Astrocyte (in vitro differentiated cells and primary cell): ENCODE results near the gene DNAJC6. TPM values are rescaled to one million over a fixed set of nuclear protein-coding genes. Genes with fewer than 3 reads are reported as not detected.

Experiments
- DNase-seq: peaks from one replicate; pipeline ENCODE4 v3.0.0-alpha.2; 2010; ENCODE audit warnings: low read depth
- FAIRE-seq: peaks from 2 replicates; lab custom pipeline; 2011; peaks lifted over from hg19 to GRCh38; lab: Jason Lieb, UNC
- H2AFZ ChIP-seq: 2 replicates; pipeline ENCODE4 v1.6.0; 2012; ENCODE audit warnings: low read depth, low read length, inconsistent platforms
- H3K27ac ChIP-seq: 2 replicates; pipeline ENCODE4 v1.5.1; 2011; ENCODE audit warnings: low read depth, low read length, inconsistent platforms
- H3K27me3 ChIP-seq: 2 replicates; pipeline ENCODE4 v1.6.0; 2011; ENCODE audit warnings: low read length, inconsistent platforms; ENCODE audit not compliant: insufficient read depth
- H3K36me3 ChIP-seq: 2 replicates; pipeline ENCODE4 v1.5.1; 2011; ENCODE audit warnings: low read length, inconsistent platforms; ENCODE audit not compliant: insufficient read depth
- H3K4me1 ChIP-seq: 2 replicates; pipeline ENCODE4 v1.5.1; 2011; ENCODE audit warnings: low read length, inconsistent platforms; ENCODE audit not compliant: insufficient read depth
- H3K4me2 ChIP-seq: 2 replicates; pipeline ENCODE4 v1.6.0; 2012; ENCODE audit warnings: low read length, inconsistent platforms
- H3K4me3 ChIP-seq: 2 replicates; pipeline ENCODE4 v1.5.1; 2011; ENCODE audit warnings: low read depth, mild to moderate bottlenecking, low read length, inconsistent platforms; ENCODE audit not compliant: insufficient read depth
- H3K79me2 ChIP-seq: 2 replicates; pipeline ENCODE4 v1.6.0; 2012; ENCODE audit warnings: mild to moderate bottlenecking, low read length, inconsistent platforms; ENCODE audit not compliant: insufficient read depth
- H3K9ac ChIP-seq: 2 replicates; pipeline ENCODE4 v1.6.0; 2012; ENCODE audit warnings: mild to moderate bottlenecking, low read length, inconsistent platforms
- H3K9me3 ChIP-seq: 2 replicates; pipeline ENCODE4 v1.5.1; 2012; ENCODE audit warnings: low read depth, mild to moderate bottlenecking, low read length, inconsistent platforms; ENCODE audit not compliant: insufficient read depth
- H4K20me1 ChIP-seq: 2 replicates; pipeline ENCODE4 v1.6.0; 2012; ENCODE audit warnings: low read length, inconsistent platforms; ENCODE audit not compliant: insufficient read depth
- H3K27ac Mint-ChIP-seq: one replicate; pipeline ENCODE4 v1.8.0; 2021; ENCODE audit warnings: mild to moderate bottlenecking, mixed read lengths; ENCODE audit not compliant: unreplicated experiment
- H3K27me3 Mint-ChIP-seq: one replicate; pipeline ENCODE4 v1.8.0; 2021; ENCODE audit warnings: low read depth, mixed read lengths; ENCODE audit not compliant: unreplicated experiment
- H3K36me3 Mint-ChIP-seq: one replicate; pipeline ENCODE4 v1.8.0; 2021; ENCODE audit warnings: low read depth, mixed read lengths; ENCODE audit not compliant: unreplicated experiment
- H3K4me1 Mint-ChIP-seq: one replicate; pipeline ENCODE4 v1.8.0; 2021; ENCODE audit warnings: low read depth, mixed read lengths; ENCODE audit not compliant: unreplicated experiment
- H3K4me3 Mint-ChIP-seq: one replicate; pipeline ENCODE4 v1.8.0; 2021; ENCODE audit warnings: mild to moderate bottlenecking, moderate library complexity, mixed read lengths; ENCODE audit not compliant: unreplicated experiment
- H3K9me3 Mint-ChIP-seq: one replicate; pipeline ENCODE4 v1.8.0; 2021; ENCODE audit warnings: mild to moderate bottlenecking, mixed read lengths; ENCODE audit not compliant: unreplicated experiment
- CTCF ChIP-seq: IDR thresholded peaks from 2 replicates; pipeline ENCODE4 v1.5.1; 2011; ENCODE audit warnings: low read depth, mild to moderate bottlenecking, inconsistent platforms, low read length, moderate library complexity; ENCODE audit not compliant: insufficient read depth
- EZH2 ChIP-seq: IDR thresholded peaks from 2 replicates; pipeline ENCODE4 v1.6.1; 2012; ENCODE audit warnings: mild to moderate bottlenecking, low read length, inconsistent platforms; ENCODE audit not compliant: insufficient read depth
- total RNA-seq: library from RNA; stranded (reverse); gene quantifications from 2 replicates; pipeline ENCODE4 v1.2.1, GENCODE V29; 2021

The DNAJC6 gene
- total RNA-seq, 1 donor from 2014 or later: 8.9 TPM

GRCh38 chr1:65334081-65334480 lies 24.7 kb downstream of the DNAJC6 start:
- Mint-ChIP-seq H3K4me1 (no peaks in the 10 kb centered on the region), H3K27ac (no peak overlapping the region), H3K36me3 (no peaks in the 10 kb centered on the region), H3K27me3 (no peaks in the 10 kb centered on the region), H3K4me3 (no peak overlapping the region), H3K9me3 (peaks cover 7% of the 10 kb centered on the region)
- Histone ChIP-seq H4K20me1 (no peaks in the 10 kb centered on the region), H3K36me3 (no peaks in the 10 kb centered on the region), H3K79me2 (no peaks in the 10 kb centered on the region), H3K9ac (no peak overlapping the region), H3K4me2 (no peak overlapping the region), H3K4me1 (no peaks in the 10 kb centered on the region), H3K9me3 (no peaks in the 10 kb centered on the region), H3K27me3 (no peaks in the 10 kb centered on the region), H2AFZ (no peak overlapping the region), H3K27ac (no peak overlapping the region), H3K4me3 (no peak overlapping the region)
- no peak for FAIRE-seq
- no peak for DNase-seq
- TF ChIP-seq EZH2: no peak
- no peak for TF ChIP-seq CTCF

- Mint-ChIP-seq H3K27ac (no peak overlapping the region), H3K9me3 (peaks cover 7% of the 10 kb centered on the region), H3K27me3 (peaks cover 3% of the 10 kb centered on the region), H3K4me3 (no peak overlapping the region), H3K36me3 (no peaks in the 10 kb centered on the region), H3K4me1 (no peaks in the 10 kb centered on the region)
- Histone ChIP-seq H4K20me1 (no peaks in the 10 kb centered on the region), H2AFZ (no peak overlapping the region), H3K79me2 (no peaks in the 10 kb centered on the region), H3K27me3 (no peaks in the 10 kb centered on the region), H3K36me3 (no peaks in the 10 kb centered on the region), H3K9ac (no peak overlapping the region), H3K4me1 (no peaks in the 10 kb centered on the region), H3K4me3 (no peak overlapping the region), H3K9me3 (no peaks in the 10 kb centered on the region), H3K27ac (no peak overlapping the region), H3K4me2 (no peak overlapping the region)
- FAIRE-seq (no peak), DNase-seq (peak; percentile 1)
- TF ChIP-seq EZH2 (no peak), CTCF (no peak)
Measured at GRCh38 chr1:65339866-65340468, 30.6 kb downstream of the DNAJC6 start.

- Histone ChIP-seq H3K4me1 (no peaks in the 10 kb centered on the region), H3K9ac (no peak overlapping the region), H3K4me3 (no peak overlapping the region), H3K9me3 (no peaks in the 10 kb centered on the region), H3K36me3 (no peaks in the 10 kb centered on the region), H2AFZ (no peak overlapping the region), H3K79me2 (no peaks in the 10 kb centered on the region), H3K4me2 (no peak overlapping the region), H3K27me3 (no peaks in the 10 kb centered on the region), H3K27ac (no peak overlapping the region), H4K20me1 (no peaks in the 10 kb centered on the region)
- Mint-ChIP-seq H3K36me3 (no peaks in the 10 kb centered on the region), H3K9me3 (peaks cover 7% of the 10 kb centered on the region), H3K27ac (no peak overlapping the region), H3K4me1 (no peaks in the 10 kb centered on the region), H3K27me3 (peaks cover 3% of the 10 kb centered on the region), H3K4me3 (no peak overlapping the region)
- TF ChIP-seq EZH2 (no peak), CTCF (no peak)
- DNase-seq (no peak), FAIRE-seq (no peak)
Measured at GRCh38 chr1:65341381-65341780, 32.0 kb downstream of the DNAJC6 start.
